ENCODE measurements around the gene REPS1. TPM values are rescaled to one million over a fixed set of nuclear protein-coding genes. Genes with fewer than 3 reads are reported as not detected.

Gene REPS1
- total and polyA plus RNA-seq, 2 of the 13 experiments (the other 11 are each of a cell fraction or from before 2014, with no cell fraction given): 36.4 to 38.3 TPM

- no TSS peak for BruUV-seq (replicated peaks)
- no peak overlapping the region for H3K4me2 ChIP-seq (ENCODE audit: low read depth, low read length)
- no peak for FAIRE-seq
- no peaks in the 10 kb centered on the region for H4K20me1 ChIP-seq (ENCODE audit: insufficient read depth, low read length)
- ChIA-PET CTCF (ENCODE audit: low intra/inter-chr PET ratio, low total read pairs) (no interaction called here), POLR2A (no interaction called here)
- WGBS (ENCODE audit: low lambda C conversion rate): 74% methylated on average over 4 of the region's 4 CpGs
- intact Hi-C loops (cut with micrococcal nuclease; ENCODE audit: unreplicated experiment): no loop called here
- no peak overlapping the region for H3K4me3 ChIP-seq (replicated peaks in 1 of 3; ENCODE audit: insufficient read depth in 1 of 3, low read depth in 2 of 3, low read length in 3 of 3)
- no peaks in the 10 kb centered on the region for H3K27me3 ChIP-seq (ENCODE audit: control insufficient read depth in 1 of 2, insufficient read depth in 2 of 2, low read length in 2 of 2)
- H3K27ac ChIP-seq (ENCODE audit: extremely low read length, insufficient read depth, low read length): no peak overlapping the region
- H3K79me2 ChIP-seq (ENCODE audit: insufficient read depth, low read length): no peaks in the 10 kb centered on the region
- TF ChIP-seq ATRX (CRISPR knock-in tag; IDR thresholded peaks at IDR 0.05; ENCODE audit: borderline replicate concordance) (no peak), SIN3A (IDR thresholded peaks at IDR 0.05; ENCODE audit: borderline replicate concordance, low read depth, low read length) (no peak), ZNF773 (CRISPR knock-in tag; IDR thresholded peaks at IDR 0.05; ENCODE audit: borderline replicate concordance) (no peak), ISL2 (CRISPR knock-in tag; IDR thresholded peaks at IDR 0.05) (no peak), ZNF784 (CRISPR knock-in tag; IDR thresholded peaks at IDR 0.05; ENCODE audit: borderline replicate concordance) (no peak), NR2F6 (IDR thresholded peaks at IDR 0.05) (no peak), NR2F6 (CRISPR knock-in tag; IDR thresholded peaks at IDR 0.05) (no peak), NR2C2 (CRISPR knock-in tag; IDR thresholded peaks at IDR 0.05; ENCODE audit: borderline replicate concordance) (no peak), ZNF839 (CRISPR knock-in tag; IDR thresholded peaks at IDR 0.05; ENCODE audit: borderline replicate concordance) (no peak), RFXANK (CRISPR knock-in tag; IDR thresholded peaks at IDR 0.05) (no peak), ATF7-NPFF (CRISPR knock-in tag; IDR thresholded peaks at IDR 0.05; ENCODE audit: low read depth) (no peak), TERF1 (CRISPR knock-in tag; IDR thresholded peaks at IDR 0.05) (no peak), SKIL (CRISPR knock-in tag; IDR thresholded peaks at IDR 0.05; ENCODE audit: borderline replicate concordance) (no peak), ZNF432 (CRISPR knock-in tag; IDR thresholded peaks at IDR 0.05; ENCODE audit: borderline replicate concordance) (no peak), NRL (CRISPR knock-in tag; IDR thresholded peaks at IDR 0.05; ENCODE audit: borderline replicate concordance) (no peak), IRF2 (CRISPR knock-in tag; IDR thresholded peaks at IDR 0.05) (no peak)
- TF ChIP-seq, protein P1, sequence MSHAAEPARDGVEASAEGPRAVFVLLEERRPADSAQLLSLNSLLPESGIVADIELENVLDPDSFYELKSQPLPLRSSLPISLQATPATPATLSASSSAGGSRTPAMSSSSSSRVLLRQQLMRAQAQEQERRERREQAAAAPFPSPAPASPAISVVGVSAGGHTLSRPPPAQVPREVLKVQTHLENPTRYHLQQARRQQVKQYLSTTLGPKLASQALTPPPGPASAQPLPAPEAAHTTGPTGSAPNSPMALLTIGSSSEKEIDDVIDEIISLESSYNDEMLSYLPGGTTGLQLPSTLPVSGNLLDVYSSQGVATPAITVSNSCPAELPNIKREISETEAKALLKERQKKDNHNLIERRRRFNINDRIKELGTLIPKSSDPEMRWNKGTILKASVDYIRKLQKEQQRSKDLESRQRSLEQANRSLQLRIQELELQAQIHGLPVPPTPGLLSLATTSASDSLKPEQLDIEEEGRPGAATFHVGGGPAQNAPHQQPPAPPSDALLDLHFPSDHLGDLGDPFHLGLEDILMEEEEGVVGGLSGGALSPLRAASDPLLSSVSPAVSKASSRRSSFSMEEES (CRISPR knock-in tag; IDR thresholded peaks at IDR 0.05): no peak
- H3K9ac ChIP-seq (ENCODE audit: insufficient read depth, low read depth, low read length): no peak overlapping the region
- no peaks in the 10 kb centered on the region for H3K9me3 ChIP-seq (ENCODE audit: low read length)
- H3K36me3 ChIP-seq (replicated peaks in 1 of 2; ENCODE audit: control insufficient read depth in 1 of 2, insufficient read depth in 2 of 2, low read length in 2 of 2): peaks cover 12 to 62% of the 10 kb centered on the region in 2 experiments; a peak in 4 of 5 replicates
- in situ Hi-C loops (cut with HindIII; ENCODE audit: extremely low pct_ligation_motif_present, low pct_unique_long_range_greater_than_20kb): no loop called here
- no peak overlapping the region for H2AFZ ChIP-seq (ENCODE audit: low read length)
- DNase-seq (ENCODE audit: low spot score): no peak
- ATAC-seq: no peak
- no peaks in the 10 kb centered on the region for H3K4me1 ChIP-seq (ENCODE audit: insufficient read depth, low read length)
These were observed 78.5 kb downstream of the REPS1 start for GRCh38 chr6:138909511-138909910.
